ENCODE results near the gene KMT2C. TPM values are rescaled to one million over a fixed set of nuclear protein-coding genes. Genes with fewer than 3 reads are reported as not detected.
"Not testable (repeated sequence)": the region's sequence is repeated elsewhere in the genome, so short reads cannot be mapped to it uniquely, and the experiment has no call there.

KMT2C gene
- total RNA-seq, 1 donor from 2014 or later = 71.8 TPM

DNA sequence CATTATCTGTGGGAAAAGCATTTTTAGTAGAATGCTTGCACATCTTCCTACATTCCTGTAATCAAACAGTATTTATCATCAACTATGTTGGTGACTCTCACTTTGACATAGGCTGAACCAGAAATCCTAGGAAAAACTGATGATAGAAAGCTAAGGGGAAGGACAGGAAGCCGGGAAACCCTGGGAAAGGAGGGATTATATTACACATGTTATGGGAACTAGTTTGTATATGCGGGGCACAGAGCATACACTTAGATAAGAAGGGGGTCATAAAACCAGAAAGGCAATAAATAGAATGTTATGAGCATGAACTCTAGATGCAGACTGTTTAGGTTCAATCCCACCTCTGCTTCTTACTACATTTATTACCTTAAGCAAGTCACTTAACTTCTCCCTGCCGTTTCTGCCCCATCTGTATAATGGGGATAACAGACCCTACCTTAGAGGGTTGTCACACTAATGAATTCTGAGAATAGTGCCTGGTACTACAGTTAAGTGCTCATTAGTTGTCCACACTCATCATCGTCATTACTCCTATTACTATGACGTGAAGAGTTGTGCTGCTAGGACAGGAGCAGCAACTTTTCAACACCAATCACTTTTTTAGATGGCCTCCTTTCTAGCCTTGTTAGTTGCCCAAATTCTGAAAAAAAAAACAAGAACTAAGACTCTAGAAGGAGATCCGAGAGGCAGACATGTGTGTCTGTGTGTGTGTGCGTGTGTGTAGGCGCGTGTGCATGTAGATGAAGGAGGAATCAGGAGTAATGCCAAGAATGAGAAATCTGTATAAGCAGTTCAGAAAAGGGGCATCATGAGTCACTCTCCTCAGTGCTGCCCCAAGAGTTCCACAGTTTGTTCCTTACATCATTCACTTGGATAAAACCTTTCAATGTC is 52.2 kb downstream of the KMT2C start:
- TF ChIP-seq, protein P1, sequence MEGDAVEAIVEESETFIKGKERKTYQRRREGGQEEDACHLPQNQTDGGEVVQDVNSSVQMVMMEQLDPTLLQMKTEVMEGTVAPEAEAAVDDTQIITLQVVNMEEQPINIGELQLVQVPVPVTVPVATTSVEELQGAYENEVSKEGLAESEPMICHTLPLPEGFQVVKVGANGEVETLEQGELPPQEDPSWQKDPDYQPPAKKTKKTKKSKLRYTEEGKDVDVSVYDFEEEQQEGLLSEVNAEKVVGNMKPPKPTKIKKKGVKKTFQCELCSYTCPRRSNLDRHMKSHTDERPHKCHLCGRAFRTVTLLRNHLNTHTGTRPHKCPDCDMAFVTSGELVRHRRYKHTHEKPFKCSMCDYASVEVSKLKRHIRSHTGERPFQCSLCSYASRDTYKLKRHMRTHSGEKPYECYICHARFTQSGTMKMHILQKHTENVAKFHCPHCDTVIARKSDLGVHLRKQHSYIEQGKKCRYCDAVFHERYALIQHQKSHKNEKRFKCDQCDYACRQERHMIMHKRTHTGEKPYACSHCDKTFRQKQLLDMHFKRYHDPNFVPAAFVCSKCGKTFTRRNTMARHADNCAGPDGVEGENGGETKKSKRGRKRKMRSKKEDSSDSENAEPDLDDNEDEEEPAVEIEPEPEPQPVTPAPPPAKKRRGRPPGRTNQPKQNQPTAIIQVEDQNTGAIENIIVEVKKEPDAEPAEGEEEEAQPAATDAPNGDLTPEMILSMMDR (IDR thresholded peaks at IDR 0.05) = no peak

GRCh38 chr7:152382244-152382643 is 53.6 kb downstream of the KMT2C start:
- peaks cover 6% of the 10 kb centered on the region for H3K36me3 Mint-ChIP-seq (ENCODE audit: unreplicated experiment)
- H3K4me1 Mint-ChIP-seq (ENCODE audit: unreplicated experiment) = peaks cover 13% of the 10 kb centered on the region
- no peaks in the 10 kb centered on the region for H3K27me3 Mint-ChIP-seq (ENCODE audit: unreplicated experiment)
- H3K27ac Mint-ChIP-seq (ENCODE audit: unreplicated experiment) = no peak overlapping the region
- no peaks in the 10 kb centered on the region for H3K9me3 Mint-ChIP-seq (ENCODE audit: unreplicated experiment)
- DNase-seq (ENCODE audit: extremely low spot score, unreplicated experiment) = no peak
- H3K4me3 Mint-ChIP-seq (ENCODE audit: unreplicated experiment) = no peak overlapping the region
- TF ChIP-seq, protein P1 (IDR thresholded peaks at IDR 0.05) = no peak

More for the DNA sequence above, 52.2 kb downstream of the KMT2C start:
- H3K4me1 Mint-ChIP-seq (ENCODE audit: unreplicated experiment) = peaks cover 13% of the 10 kb centered on the region
- H3K27me3 Mint-ChIP-seq (ENCODE audit: unreplicated experiment) = no peaks in the 10 kb centered on the region
- no peaks in the 10 kb centered on the region for H3K36me3 Mint-ChIP-seq (ENCODE audit: unreplicated experiment)
- H3K27ac Mint-ChIP-seq (ENCODE audit: unreplicated experiment) = no peak overlapping the region
- no peak overlapping the region for H3K4me3 Mint-ChIP-seq (ENCODE audit: unreplicated experiment)
- H3K9me3 Mint-ChIP-seq (ENCODE audit: unreplicated experiment) = no peaks in the 10 kb centered on the region
- no peak for DNase-seq (ENCODE audit: extremely low spot score, unreplicated experiment)

GRCh38 chr7:152380931-152381578 is 54.7 kb downstream of the KMT2C start:
- peaks cover 12% of the 10 kb centered on the region for H3K36me3 Mint-ChIP-seq (ENCODE audit: unreplicated experiment)
- not testable (repeated sequence) for H3K9me3 Mint-ChIP-seq (ENCODE audit: unreplicated experiment); H3K27me3 Mint-ChIP-seq (ENCODE audit: unreplicated experiment); DNase-seq (ENCODE audit: extremely low spot score, unreplicated experiment); H3K4me3 Mint-ChIP-seq (ENCODE audit: unreplicated experiment)
- H3K27ac Mint-ChIP-seq (ENCODE audit: unreplicated experiment) = peak overlapping the region; percentile 48
- H3K4me1 Mint-ChIP-seq (ENCODE audit: unreplicated experiment) = peaks cover 13% of the 10 kb centered on the region

- not testable (repeated sequence) for DNase-seq (ENCODE audit: extremely low spot score, unreplicated experiment); H3K9me3 Mint-ChIP-seq (ENCODE audit: unreplicated experiment); H3K27me3 Mint-ChIP-seq (ENCODE audit: unreplicated experiment); H3K4me3 Mint-ChIP-seq (ENCODE audit: unreplicated experiment); H3K27ac Mint-ChIP-seq (ENCODE audit: unreplicated experiment)
- H3K36me3 Mint-ChIP-seq (ENCODE audit: unreplicated experiment) = peaks cover 12% of the 10 kb centered on the region
- peaks cover 12% of the 10 kb centered on the region for H3K4me1 Mint-ChIP-seq (ENCODE audit: unreplicated experiment)
Measured at GRCh38 chr7:152378497-152378896, 57.3 kb downstream of the KMT2C start.

GRCh38 chr7:152376716-152377484 is 58.9 kb downstream of the KMT2C start:
- H3K36me3 Mint-ChIP-seq (ENCODE audit: unreplicated experiment) = peaks cover 12% of the 10 kb centered on the region

DNA sequence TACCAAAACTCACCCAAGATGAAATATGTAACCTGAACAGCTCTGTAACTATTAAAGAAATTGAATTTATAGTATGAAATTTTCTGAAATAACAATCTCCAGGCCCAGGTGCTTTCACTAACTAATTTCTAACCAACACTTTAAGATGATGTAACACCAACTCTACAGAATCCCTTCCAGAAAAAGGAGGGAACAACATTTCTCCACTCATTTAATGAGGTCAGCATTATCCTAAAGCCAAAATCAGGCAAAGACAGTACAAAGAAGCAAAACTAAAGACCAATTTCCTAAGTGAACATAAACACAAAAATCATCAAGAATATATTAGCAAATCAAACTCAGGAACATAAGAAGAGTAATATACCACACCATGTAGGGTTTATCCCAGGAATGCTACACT is 65.5 kb downstream of the KMT2C start:
- TF ChIP-seq, protein P1 (IDR thresholded peaks at IDR 0.05) = no peak
- no peak for DNase-seq (ENCODE audit: extremely low spot score, unreplicated experiment)
- H3K9me3 Mint-ChIP-seq (ENCODE audit: unreplicated experiment) = no peaks in the 10 kb centered on the region
- H3K27me3 Mint-ChIP-seq (ENCODE audit: unreplicated experiment) = no peaks in the 10 kb centered on the region
- H3K36me3 Mint-ChIP-seq (ENCODE audit: unreplicated experiment) = peaks cover 5% of the 10 kb centered on the region
- H3K4me3 Mint-ChIP-seq (ENCODE audit: unreplicated experiment) = no peak overlapping the region
- peak overlapping the region; percentile 12 for H3K27ac Mint-ChIP-seq (ENCODE audit: unreplicated experiment)
- peaks cover 28% of the 10 kb centered on the region for H3K4me1 Mint-ChIP-seq (ENCODE audit: unreplicated experiment)

More at GRCh38 chr7:152376716-152377484, 58.9 kb downstream of the KMT2C start:
- H3K27me3 Mint-ChIP-seq (ENCODE audit: unreplicated experiment); H3K27ac Mint-ChIP-seq (ENCODE audit: unreplicated experiment); H3K9me3 Mint-ChIP-seq (ENCODE audit: unreplicated experiment); H3K4me3 Mint-ChIP-seq (ENCODE audit: unreplicated experiment); DNase-seq (ENCODE audit: extremely low spot score, unreplicated experiment): not testable (repeated sequence)
- H3K4me1 Mint-ChIP-seq (ENCODE audit: unreplicated experiment) = peaks cover 12% of the 10 kb centered on the region
